Esophagus mucosa (tissue), 1 donor: ENCODE data around the gene SLC6A13. TPM values are rescaled to one million over a fixed set of nuclear protein-coding genes. Genes with fewer than 3 reads are reported as not detected.
A peak's percentile ranks its signal among the peaks of the same experiment; 100 is the strongest.

Experiments used
- ATAC-seq: fragments of 200-7000 bp; cut with Tn5 transposase; one replicate; pipeline ENCODE4 v1.9.1; 2020
- total RNA-seq: library from RNA; stranded (reverse); gene quantifications from one replicate; pipeline ENCODE4 v1.2.4, GENCODE V29; 2023
- donor health status: DM: yes; HTN: yes; CAD: no.

The SLC6A13 gene
- total RNA-seq, 1 donor from 2014 or later, result not detected

DNA sequence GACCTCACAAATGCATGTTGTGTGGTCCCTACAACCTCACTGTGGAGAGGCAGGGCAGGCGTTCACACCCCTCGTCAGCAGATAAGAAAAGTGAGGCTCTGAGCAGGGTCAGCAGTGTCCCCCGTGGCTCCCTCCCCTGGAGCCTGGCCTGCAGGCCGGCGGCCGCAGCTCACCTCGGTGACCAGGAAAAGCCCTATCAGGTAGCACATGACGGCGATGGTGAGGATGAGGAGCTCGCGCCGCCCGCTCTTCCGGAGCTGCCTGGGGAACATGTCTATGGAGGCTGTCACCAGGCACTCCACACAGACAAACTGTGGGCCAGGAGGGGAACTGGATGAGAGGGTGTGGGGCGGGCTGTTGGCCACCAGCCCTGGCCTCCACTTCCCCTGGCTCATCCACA, 66.7 kb downstream of the SLC6A13 start:
- ATAC-seq, result no peak

DNA sequence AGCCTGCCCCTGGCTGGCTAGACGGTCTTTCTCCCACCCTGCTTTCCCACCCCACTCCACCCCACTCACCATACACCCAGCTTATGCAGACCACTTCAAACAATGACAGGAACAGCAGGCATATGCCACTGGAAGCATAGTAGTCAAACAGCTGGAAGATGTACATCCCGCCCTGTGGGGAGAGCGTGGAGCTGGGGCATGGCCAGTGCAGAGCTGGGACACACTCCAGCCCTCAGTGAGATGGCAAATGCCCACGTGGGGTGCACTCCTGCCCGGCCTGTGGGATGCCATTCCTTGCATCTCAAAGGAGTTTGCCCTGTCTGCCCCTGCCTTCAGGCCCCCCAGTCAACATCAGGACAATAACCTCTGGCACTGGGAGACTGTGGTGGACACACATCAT, 67.5 kb downstream of the SLC6A13 start:
- no peak for ATAC-seq

DNA sequence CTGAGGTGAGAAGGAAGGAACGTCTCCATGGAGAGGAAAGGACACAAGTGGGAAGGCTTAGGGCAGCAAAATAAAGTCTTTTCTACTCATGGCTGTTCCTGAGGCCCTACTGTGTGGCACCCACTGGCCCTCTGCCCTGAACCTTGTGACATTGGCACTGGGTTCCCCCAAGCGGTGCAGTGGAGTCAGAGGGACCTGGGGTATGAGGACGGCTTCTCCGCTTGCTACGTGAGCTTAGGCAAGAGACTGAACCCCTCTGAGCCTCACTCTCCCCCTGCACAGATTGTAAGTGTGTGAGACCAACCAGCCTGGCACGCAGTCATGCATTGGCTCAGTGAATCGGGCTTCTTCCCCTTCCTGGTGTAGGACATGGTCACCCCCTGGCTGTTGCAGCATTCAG, 68.4 kb downstream of the SLC6A13 start:
- ATAC-seq, result no peak

DNA sequence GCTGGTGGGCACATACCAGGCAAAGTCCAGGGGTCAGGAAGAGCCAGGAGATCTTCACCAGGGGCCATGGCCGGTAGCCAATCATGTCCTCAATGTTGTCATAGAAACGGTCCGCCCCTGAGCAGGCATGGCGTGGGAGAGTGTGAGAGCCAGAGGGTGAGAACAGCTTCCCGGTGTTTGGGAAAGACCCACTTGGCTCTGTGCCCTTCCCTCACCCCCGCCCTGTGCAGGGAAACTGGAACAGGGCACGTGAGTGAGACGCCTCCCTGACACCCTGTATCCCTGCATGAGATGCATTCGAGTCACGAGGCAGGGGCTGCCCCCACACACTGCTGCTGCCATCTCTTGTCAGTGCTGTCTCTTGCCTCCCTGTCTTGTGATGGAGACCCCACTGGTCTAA, 69.4 kb downstream of the SLC6A13 start:
- no peak for ATAC-seq

DNA sequence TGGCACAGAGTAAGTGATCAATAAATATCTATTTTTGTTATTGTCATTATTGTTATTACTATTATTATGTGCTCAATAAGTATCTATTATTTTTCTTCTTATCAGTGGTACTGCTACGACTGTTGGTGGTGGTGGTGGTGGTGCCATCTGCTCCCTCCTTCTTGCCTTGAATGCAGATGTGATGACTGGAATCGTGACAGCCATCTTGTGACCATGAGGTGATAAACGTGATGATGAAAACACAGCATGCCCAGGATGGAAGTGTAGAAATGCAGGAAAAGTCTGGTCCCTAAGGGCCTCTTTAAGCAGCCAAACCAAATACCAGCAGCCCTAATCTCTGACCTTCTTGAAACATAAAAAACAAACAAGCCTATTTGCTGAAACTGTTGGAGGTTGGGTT, 71.1 kb downstream of the SLC6A13 start:
- ATAC-seq, result no peak

DNA sequence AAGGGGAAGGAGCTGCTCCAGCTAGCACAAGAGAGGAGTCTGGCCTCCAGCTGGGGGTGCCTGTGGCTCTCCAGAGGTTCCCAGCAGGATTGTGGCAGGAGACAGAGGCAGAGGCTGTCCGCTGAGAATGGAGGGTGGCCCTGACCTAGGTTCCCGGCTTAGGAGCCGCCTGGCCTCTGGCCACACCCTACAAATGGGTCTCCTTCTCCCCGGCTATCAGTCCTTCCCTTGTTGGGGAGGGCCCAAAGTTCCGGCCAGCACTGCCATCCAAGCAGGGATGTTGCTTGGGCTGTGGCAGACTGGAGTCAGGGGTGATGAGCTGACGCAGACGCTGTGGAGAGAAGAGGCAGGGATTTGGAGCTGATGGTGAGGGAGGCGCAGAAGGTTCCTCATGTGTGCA, 71.8 kb downstream of the SLC6A13 start:
- no peak for ATAC-seq

DNA sequence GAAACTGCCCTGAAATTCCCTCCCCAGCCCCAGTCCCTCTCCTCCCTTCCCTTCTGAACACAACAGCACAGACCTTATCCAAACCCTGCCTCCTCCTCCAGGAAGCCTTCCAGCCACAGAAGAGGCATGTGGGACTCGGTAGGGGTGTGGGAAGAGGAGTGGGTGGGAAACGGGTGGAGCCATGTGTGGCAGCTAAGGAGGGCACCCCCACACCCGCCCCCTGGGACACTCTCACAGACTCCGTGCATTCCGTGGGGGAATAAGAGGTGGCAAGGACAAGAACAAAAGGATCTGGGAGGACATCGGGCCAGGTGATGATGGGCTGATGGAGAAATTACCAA, 73.0 kb downstream of the SLC6A13 start:
- peak; percentile 15 for ATAC-seq

DNA sequence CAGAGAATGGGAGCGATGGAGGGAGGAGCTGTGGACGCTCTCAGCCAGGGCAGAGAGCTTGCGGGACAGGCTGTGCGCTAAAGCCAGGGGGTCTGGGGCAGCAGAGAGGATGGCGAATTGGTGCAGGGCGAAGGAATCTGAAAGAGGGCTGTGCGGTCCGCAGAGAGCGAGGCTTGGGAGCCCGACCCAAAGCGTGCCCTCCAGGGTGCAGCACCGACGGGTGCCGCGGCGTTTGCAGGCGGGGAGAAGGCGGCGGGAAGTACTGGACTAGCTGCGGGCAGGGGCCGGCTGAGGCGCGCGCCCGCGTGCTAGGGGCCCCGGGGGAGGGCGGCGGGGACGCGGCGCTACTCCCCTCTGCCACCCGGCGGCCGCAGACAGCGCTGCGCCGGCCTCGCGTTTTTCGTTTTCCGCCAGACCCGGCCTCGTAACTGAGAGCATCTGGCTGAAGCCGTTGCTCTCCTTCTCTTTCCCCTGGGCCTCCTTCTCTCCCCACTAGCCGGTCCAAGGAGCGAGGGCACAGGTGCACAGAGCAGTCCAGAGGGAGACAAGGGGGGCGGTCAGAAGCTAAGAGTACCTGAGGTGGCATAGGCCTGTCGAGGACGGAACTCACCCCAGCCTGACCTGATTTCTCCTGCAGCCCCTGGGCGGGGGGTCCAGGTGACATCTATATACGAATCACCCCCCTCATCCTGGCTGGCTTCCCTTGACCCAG, 73.6 kb downstream of the SLC6A13 start:
- peak; percentile 73 for ATAC-seq

DNA sequence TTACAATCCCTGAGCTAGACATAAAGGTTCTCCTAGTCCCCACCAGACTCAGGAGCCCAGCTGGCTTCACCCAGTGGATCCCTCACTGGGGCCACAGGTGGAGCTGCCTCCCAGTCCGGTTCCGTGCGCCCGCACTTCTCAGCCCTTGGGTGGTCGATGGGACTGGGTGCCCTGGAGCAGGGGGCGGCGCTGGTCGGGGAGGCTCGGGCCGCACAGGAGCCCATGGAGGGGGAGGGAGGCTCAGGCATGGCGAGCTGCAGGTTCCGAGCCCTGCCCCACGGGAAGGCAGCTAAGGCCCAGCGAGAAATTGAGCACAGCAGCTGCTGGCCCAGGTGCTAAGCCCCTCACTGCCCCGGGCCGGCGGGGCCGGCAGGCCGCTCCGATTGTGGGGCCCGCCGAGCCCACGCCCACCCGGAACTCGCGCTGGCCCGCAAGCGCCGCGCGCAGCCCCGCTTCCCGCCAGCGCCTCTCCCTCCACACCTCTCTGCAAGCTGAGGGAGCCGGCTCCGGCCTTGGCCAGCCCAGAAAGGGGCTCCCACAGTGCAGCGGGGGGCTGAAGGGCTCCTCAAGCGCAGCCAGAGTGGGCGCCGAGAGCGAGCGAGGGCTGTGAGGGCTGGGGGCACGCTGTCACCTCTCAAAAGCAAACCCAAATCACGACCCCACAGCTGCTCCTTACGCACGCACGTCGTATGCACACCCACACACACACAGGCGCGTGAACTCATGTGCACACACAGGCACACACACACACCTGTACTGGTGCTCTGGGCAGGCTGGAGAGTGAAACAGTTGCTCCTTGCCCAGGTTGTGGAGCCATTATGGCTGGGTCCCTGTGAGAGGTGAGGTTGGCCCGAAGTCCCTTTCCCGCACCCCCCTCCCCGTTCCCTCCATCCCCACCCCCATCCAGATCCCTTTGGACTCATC, 74.4 kb downstream of the SLC6A13 start:
- ATAC-seq, result peak; percentile 8

DNA sequence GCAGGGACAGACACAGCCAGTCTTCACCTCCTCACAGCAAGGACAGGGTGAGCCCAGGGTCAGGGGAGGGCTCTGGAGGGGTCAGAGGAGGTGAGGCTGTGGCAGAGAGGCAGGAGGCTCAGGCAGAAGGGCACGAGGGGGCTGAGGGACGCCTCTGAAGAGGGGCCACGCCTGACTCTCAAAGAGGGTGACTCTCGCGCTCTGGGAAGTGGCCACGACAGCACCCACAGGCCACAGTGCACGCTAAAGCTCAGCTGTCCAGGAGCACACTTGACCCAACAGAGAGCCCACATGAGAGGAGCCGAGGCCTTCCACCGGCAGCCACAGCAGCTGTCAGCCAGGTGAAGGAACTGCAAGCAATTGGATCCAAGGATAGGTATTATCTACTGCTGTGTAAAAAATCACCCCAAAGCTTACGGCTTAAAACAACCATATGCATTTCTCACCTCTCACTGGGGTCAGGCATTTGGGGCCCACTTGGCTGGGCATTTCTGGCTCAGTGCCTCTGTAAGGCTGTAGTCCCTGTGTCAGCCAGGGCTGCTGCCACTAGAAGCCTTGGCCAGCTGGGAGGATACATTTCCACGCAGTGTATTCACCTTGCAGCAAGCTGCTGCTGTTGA, 76.5 kb downstream of the SLC6A13 start:
- no peak for ATAC-seq

DNA sequence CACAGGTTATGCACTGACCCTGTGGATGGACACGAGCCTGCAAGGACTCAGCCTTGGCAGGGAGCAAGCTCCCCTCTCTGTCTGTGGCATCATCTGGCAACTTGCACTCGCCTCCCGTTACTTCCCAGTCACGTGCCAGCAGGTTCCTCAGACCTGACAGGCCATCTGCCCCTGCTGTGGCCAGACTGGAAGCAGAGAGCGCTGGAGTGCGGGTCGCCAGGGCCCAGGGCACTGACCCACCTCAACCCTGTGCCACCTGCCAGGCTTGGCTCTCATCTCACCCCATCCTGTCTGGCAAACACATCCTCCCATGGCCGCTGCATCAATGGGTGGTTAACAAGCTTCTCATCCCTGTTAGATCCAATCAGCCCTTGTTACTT, 77.1 kb downstream of the SLC6A13 start:
- no peak for ATAC-seq

DNA sequence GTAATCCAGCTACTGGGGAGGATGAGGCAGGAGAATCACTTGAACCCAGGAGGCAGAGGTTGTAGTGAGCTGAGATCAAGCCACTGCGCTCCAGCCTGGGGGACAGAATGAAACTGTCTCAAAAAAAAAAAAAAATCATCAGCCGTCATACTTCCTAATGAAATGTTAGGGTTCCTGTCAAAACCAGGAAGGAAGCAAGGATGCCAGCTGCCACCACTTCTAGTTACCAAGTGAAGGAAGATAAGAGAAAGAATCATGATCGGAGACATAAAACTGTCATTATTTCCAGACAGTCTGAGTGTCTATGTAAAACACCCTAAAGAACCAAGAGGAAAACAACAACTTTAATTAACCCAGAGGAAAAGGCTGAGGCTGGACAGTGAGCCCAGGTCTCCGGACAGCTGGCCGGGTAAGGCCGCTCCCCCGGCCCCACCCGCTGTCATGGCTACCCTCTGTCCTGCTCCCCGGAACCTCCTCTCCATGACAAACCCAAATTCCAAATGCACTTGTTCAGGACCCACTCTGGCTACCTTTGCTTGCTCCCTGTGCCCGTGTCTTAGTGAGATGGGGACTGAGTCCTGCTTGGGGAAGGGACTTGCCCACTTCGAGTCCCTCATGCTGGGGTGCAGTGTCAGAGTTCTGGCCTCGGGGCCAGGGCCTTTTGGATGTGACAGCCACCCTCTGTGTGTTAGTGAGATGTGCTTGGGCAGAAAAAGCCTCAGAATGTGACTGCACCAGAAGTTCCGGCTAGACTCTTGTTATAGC, 77.6 kb downstream of the SLC6A13 start:
- no peak for ATAC-seq

DNA sequence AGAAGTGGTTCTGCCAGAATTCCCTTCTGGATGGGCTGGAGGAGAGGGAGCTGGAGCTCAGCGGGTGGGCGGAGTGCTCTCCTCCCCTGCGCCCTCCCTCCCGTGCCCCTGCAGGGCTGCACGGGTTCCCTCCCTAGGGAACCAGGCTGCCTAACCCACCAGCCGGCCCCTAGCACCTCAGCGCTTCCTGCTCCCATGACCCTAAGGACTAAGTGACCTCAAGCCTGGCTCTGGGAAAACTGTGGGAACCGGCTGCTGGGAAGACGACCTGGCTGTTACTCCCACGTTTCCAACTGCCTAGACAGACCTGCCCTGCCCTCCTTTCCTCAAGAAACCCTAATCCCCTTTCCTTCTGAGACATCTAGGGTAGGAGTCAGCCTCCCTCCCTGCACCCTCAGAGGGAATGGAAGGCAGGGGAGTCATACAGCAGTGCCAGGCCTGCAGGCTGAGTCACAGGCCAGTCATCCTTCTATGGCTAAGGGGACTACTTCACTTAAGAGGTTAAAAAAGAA, 80.2 kb downstream of the SLC6A13 start:
- peak; percentile 50 for ATAC-seq

DNA sequence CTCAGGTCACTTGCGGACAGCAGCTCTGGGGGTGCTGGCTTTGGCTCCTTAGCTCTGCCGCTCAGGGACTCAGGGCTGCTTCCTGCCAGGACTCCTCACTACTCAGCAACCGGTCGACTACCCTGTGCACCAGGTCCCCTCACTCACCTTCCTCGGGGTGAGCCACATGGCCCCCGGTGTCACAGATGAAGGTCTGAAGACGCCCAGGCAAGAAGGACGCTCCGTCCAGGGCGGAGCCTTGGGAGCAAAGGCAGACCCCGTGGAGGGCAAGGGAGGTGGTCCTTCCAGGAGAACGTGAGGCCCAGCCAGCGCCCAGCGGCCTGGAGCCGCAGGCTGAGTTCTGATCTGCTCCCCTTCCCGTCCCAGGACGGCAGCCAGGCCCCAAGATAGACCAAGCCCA, 80.7 kb downstream of the SLC6A13 start:
- no peak for ATAC-seq

DNA sequence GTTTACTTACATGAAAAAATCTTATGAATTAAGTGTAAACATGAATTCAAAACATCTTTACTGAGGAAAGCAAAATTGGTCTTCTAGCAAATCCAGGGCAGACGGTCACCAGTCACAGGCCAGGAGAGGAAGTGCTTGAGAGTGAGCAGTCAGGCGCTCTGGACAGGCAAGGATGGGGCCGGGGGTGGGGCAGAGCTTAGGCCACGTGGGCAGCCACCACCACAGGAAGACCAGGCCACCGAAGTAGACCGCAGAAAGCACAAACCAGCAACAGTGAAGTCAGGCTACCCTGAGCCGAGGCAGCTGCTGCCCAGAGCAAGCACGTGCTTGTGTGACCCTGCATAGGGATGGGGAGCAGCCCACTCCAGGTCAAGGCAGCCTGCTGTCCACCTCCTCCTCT, 82.2 kb downstream of the SLC6A13 start:
- ATAC-seq, result no peak

DNA sequence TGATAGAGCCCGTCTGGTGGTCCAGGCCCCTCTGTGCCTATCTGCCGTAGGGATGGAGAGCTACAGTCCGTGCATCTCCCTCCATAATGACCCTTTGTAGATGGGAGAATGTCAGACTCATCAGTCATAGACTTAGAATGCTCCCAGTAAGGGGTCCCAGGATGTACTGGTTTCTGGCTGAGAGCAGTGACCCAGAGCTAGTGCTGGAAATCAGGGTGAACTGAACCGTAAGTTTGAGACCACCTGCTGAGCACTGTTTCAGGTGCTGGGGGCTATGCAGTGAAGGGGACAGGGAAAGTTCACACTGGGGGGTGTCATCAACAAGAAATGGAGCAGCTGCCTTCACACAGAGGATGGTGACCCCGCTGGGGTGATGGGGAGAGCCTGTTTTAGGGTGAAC, 82.8 kb downstream of the SLC6A13 start:
- ATAC-seq, result no peak

DNA sequence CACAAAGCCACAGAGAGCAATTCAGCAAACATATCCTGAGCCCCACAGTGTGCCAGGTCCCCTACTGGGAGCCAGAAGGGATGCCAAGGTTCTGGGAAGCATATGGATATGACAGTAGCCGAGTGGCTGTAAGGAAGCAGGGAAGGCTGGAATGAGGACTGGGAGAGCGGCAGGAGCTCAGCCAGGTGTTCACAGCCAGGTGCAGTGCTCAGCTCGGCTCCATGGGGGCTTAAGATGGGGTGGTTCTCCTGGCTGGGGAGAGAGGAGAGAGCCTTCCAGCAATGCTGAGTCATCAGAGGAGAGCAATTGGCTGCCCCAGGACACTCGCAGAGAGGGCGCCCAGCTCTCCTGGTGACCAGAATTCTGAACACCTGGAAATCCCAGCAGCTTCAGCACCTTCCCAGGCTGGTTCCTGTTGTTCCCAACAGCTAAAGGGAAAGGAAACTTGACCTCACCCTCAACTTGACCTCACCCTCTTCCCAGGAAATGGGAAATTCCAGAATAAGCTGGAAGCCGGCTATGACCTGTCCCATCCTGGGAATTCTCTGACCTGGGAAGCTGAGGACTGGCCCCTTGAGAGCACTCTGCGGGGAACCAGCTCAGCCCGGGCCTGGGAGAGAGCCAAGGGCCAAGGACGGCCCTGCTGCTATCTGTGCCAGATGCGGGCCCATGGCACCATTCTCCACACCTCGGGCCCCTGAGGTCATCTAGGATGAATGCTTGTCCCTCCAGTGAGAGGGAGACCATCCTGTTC, 83.3 kb downstream of the SLC6A13 start:
- no peak for ATAC-seq

DNA sequence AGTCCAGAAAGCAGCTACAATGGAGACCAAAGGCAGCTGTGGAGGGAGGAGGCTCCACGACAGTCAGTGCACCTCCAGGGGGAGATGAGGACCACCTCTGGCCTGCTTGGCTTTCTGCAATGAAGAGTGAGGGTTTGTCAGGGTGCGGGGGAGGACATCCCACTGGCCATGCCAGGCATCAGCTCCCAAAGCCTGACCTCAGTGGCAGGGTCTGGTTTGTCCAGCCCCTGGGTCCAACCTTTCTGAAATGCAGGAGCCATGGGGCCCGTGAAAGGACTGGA, 83.9 kb downstream of the SLC6A13 start:
- no peak for ATAC-seq

DNA sequence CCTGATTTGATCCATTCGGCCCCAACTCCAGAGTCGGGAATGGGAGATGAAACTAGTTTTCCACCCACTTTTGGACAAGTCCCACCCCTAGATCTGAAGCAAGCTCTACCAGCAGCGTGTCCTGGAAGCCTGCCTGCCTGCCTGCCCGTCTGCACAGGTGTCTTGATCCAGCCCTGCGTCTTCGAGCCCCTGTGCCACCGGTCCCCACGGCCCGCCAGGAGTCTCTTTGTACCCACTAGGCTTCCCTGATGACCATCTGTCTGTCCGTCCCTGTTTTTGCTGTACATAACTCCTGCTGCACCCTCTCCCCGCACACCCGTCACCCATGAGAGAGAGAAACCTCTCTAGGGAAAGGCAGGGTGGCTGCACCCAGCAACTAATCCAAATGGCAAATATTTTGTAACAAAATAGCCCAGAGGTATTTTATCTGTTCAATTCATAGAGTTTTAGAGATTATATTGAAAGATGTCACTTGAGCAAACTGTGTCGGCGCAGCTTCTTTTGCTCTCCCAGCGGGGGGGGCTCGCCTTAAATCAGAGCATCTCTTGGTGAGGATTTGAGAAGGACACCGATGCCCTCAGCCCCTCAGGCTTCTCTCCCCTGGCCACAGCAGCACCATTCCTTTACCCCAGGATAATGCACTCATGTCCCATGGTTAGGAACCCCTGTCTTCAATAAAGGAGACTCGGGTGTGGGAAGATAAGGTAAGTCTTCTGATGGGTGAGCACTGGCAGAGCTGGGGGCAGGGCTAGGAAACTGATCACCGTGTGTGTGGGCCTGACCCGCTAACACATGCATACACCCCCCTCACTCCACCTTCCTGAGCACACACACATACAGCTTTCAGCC, 84.4 kb downstream of the SLC6A13 start:
- no peak for ATAC-seq

DNA sequence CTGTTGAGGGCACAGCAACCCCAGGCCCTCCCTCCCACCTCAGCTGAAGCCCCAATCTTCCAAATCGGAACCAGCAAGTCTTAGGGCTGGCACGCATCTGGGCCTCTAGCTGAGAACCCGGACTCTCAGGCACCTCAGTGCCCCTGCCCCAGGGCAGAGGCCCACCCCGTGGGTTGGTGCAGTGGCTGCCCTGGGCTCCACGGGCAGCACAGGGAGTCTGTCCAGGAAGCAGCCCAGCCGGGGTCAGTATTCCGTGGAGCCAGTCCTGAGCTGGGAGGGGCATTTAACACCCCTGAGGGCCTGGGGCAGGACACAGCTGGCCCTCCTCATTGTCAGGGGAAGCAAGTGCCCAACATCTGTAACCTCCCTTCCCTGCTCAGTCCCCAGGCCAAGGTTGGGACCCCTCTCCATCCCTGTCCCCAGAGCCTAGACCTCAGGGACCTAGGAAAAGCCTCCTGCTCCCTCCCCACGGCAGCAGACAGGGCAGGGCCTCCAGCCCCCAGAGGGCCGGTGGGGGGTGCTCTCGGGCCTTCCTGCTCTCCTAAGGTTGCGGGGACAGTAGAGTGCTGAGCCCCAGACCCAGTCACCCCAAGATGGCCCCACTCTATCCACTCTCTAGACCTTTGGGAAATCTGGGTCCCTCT, 85.2 kb downstream of the SLC6A13 start:
- ATAC-seq, result no peak
